Parathyroid adenoma (tissue), 2 donors: ENCODE measurements around the gene BANP.

Experiments
- H2AFZ ChIP-seq: fragments of 300-600 bp; sonication (generic); one replicate; pipeline ENCODE4 v1.7.0; 2017; ENCODE audit warnings: antibody characterized with exemption, mild to moderate bottlenecking
- H3K27ac ChIP-seq: fragments of 300-600 bp; sonication (generic); one replicate; pipeline ENCODE4 v1.7.0; 2017
- H3K27me3 ChIP-seq: fragments of 300-600 bp; sonication (generic); one replicate; pipeline ENCODE4 v1.7.0; 2017; ENCODE audit warnings: low read length; ENCODE audit not compliant: control insufficient read depth, insufficient read depth
- H3K36me3 ChIP-seq: fragments of 300-600 bp; sonication (generic); one replicate; pipeline ENCODE4 v1.7.0; 2017; ENCODE audit warnings: low read length; ENCODE audit not compliant: control insufficient read depth, insufficient read depth
- H3K4me1 ChIP-seq: fragments of 300-600 bp; sonication (generic); one replicate; pipeline ENCODE4 v1.7.0; 2017; ENCODE audit warnings: control low read depth
- H3K4me2 ChIP-seq: fragments of 300-600 bp; sonication (generic); one replicate; pipeline ENCODE4 v1.7.0; 2017; ENCODE audit warnings: low read length
- H3K4me3 ChIP-seq: fragments of 300-600 bp; sonication (generic); one replicate; pipeline ENCODE4 v1.7.0; 2017; ENCODE audit warnings: low read depth, low read length
- H3K79me2 ChIP-seq: fragments of 300-600 bp; sonication (generic); one replicate; pipeline ENCODE4 v1.7.0; 2017; ENCODE audit warnings: control low read depth
- H3K9ac ChIP-seq: fragments of 300-600 bp; sonication (generic); one replicate; pipeline ENCODE4 v1.7.0; 2017; ENCODE audit warnings: mild to moderate bottlenecking
- H3K9me3 ChIP-seq: fragments of 300-600 bp; sonication (generic); one replicate; pipeline ENCODE4 v1.7.0; 2017; ENCODE audit warnings: low read length; ENCODE audit not compliant: control insufficient read depth
- TF ChIP-seq, protein P1 (sequence below): fragments of 300-600 bp; sonication (generic); IDR thresholded peaks from one replicate; pipeline ENCODE4 v1.7.0; 2017; ENCODE audit warnings: antibody characterized with exemption, mild to moderate bottlenecking
- donor health status: primary hyperparathyroidism.

BANP gene

DNA sequence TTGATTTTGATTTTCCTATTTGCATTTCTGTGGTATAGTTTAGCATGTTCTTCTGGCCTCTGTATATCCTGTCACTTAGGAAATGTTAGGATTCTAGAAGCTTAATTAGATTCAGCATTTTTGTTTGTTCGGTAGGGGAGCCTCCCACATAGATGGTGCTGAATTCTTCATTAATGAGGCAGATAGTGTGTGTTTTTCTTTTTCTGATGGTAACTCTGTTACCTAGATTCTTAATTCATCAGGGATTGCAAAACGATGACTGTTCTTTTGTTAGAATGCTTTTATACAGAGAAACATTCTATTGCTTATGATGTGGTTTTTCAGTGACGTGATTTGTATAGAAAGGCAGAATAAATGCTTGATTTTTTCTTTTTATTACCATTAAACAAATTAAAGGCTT lies 19.0 kb downstream of the BANP start:
- no peak overlapping the region for H2AFZ ChIP-seq
- no peaks in the 10 kb centered on the region for H3K36me3 ChIP-seq
- H3K4me2 ChIP-seq = no peak overlapping the region
- no peak overlapping the region for H3K9ac ChIP-seq
- peaks cover 12% of the 10 kb centered on the region for H3K4me1 ChIP-seq
- peaks cover 6% of the 10 kb centered on the region for H3K9me3 ChIP-seq
- H3K4me3 ChIP-seq = no peak overlapping the region
- H3K79me2 ChIP-seq = peaks cover 60% of the 10 kb centered on the region
- TF ChIP-seq, protein P1, sequence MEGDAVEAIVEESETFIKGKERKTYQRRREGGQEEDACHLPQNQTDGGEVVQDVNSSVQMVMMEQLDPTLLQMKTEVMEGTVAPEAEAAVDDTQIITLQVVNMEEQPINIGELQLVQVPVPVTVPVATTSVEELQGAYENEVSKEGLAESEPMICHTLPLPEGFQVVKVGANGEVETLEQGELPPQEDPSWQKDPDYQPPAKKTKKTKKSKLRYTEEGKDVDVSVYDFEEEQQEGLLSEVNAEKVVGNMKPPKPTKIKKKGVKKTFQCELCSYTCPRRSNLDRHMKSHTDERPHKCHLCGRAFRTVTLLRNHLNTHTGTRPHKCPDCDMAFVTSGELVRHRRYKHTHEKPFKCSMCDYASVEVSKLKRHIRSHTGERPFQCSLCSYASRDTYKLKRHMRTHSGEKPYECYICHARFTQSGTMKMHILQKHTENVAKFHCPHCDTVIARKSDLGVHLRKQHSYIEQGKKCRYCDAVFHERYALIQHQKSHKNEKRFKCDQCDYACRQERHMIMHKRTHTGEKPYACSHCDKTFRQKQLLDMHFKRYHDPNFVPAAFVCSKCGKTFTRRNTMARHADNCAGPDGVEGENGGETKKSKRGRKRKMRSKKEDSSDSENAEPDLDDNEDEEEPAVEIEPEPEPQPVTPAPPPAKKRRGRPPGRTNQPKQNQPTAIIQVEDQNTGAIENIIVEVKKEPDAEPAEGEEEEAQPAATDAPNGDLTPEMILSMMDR = no peak
- H3K27me3 ChIP-seq = no peaks in the 10 kb centered on the region
- H3K27ac ChIP-seq = no peak overlapping the region

DNA sequence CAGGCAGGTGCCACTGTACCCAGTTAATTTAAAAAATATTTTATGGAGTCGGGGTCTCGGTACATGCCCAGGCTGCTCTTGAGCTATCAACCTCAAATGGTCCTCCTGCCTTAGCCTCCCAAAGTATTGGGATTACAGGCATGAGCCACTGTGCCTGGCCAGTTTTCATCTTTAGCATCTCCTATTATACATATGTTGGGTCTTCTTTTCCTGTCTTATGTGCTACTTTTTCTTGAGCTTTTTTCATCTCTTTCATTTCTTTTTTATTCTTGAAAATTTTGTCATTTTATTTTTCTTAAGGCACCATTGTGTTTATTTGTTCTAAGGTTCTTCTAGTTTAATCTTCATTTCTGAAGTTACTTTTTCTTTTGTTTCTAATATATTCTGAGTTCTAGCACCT lies 20.7 kb downstream of the BANP start:
- H3K79me2 ChIP-seq = peaks cover 49% of the 10 kb centered on the region
- H3K9ac ChIP-seq = no peak overlapping the region
- H3K9me3 ChIP-seq = peaks cover 6% of the 10 kb centered on the region
- H3K36me3 ChIP-seq = no peaks in the 10 kb centered on the region
- H3K27ac ChIP-seq = no peak overlapping the region
- H3K4me1 ChIP-seq = no peaks in the 10 kb centered on the region
- H3K27me3 ChIP-seq = no peaks in the 10 kb centered on the region
- H2AFZ ChIP-seq = no peak overlapping the region
- H3K4me2 ChIP-seq = no peak overlapping the region
- TF ChIP-seq, protein P1 = no peak
- H3K4me3 ChIP-seq = no peak overlapping the region

DNA sequence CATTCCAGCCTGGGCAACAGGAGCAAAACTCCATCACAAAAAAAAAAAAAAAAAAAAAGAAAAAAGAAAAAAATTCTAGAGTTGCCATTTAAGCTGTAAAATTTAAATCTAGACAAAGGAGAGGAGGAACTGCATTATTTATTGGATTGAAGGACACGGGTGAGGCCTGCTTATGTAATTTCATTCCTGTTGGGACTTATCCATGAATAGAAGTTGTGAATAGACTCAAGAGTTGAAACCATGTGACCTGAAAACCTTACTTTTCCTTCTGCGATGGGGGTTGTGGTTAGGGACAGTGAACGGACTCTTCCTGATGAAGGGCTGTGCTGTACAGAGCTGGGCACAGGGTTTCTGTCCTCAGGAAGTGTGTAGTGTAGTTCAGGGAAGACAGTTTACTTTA lies 22.5 kb downstream of the BANP start:
- no peak overlapping the region for H3K9ac ChIP-seq
- H3K9me3 ChIP-seq = peaks cover 6% of the 10 kb centered on the region
- no peaks in the 10 kb centered on the region for H3K36me3 ChIP-seq
- H3K27ac ChIP-seq = no peak overlapping the region
- no peaks in the 10 kb centered on the region for H3K4me1 ChIP-seq
- H3K4me3 ChIP-seq = no peak overlapping the region
- no peaks in the 10 kb centered on the region for H3K27me3 ChIP-seq
- no peak overlapping the region for H2AFZ ChIP-seq
- TF ChIP-seq, protein P1 = no peak
- peaks cover 40% of the 10 kb centered on the region for H3K79me2 ChIP-seq
- H3K4me2 ChIP-seq = no peak overlapping the region

DNA sequence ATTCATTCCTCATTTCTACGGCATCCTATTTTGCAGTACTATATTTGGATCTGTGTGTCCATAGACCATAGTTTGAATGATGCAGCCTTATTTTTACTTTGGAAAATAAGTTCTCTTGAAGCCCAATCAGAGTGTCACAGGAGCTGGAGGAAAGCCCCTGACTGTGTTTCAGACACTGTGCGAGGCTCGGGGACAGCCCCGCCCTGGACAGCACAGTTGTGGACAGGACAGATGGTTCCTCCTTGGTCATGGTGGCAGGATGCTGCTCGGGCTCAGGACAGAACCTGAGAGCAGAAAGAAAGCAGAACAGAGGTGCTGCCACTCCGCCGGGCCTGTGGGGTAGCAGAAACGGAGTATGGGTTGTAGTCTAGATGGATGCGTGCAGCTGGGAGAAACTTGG lies 22.9 kb downstream of the BANP start:
- H3K27ac ChIP-seq = no peak overlapping the region
- peaks cover 6% of the 10 kb centered on the region for H3K9me3 ChIP-seq
- H3K27me3 ChIP-seq = no peaks in the 10 kb centered on the region
- no peaks in the 10 kb centered on the region for H3K4me1 ChIP-seq
- no peak overlapping the region for H3K4me3 ChIP-seq
- no peak overlapping the region for H3K9ac ChIP-seq
- H2AFZ ChIP-seq = no peak overlapping the region
- H3K79me2 ChIP-seq = peaks cover 37% of the 10 kb centered on the region
- no peaks in the 10 kb centered on the region for H3K36me3 ChIP-seq
- H3K4me2 ChIP-seq = no peak overlapping the region
- TF ChIP-seq, protein P1 = no peak

DNA sequence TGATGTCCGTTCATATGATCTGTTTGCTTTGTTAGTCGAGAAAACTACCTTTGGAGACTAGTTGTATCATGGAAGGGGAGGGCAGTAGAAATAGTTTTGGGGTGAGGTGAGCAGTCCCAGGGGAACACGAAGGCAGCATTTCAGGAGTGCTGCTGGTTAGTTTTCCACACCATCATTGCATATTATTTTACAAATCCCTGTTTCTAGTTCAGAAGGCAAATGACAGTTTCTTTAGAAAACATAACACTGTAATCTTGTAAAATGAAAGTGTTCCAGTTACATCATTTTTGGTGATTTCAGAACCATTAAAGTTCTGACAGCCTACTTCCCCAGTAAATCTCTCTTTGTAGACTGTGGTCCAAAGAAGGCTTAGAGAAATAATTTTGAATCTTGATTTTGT lies 25.4 kb downstream of the BANP start:
- Histone ChIP-seq H3K4me3 (no peak overlapping the region), H3K79me2 (peaks cover 22% of the 10 kb centered on the region), H3K9ac (no peak overlapping the region), H3K27ac (no peak overlapping the region), H3K36me3 (no peaks in the 10 kb centered on the region), H2AFZ (no peak overlapping the region), H3K4me1 (peaks cover 12% of the 10 kb centered on the region), H3K9me3 (peaks cover 6% of the 10 kb centered on the region), H3K4me2 (no peak overlapping the region), H3K27me3 (no peaks in the 10 kb centered on the region)
- TF ChIP-seq, protein P1 = no peak
